ENCODE data around the gene IGSF21. TPM values are rescaled to one million over a fixed set of nuclear protein-coding genes. Genes with fewer than 3 reads are reported as not detected.

The IGSF21 gene
- total and polyA plus RNA-seq, 2 of the 4 experiments (the other 2 are of a cell fraction): not detected

DNA sequence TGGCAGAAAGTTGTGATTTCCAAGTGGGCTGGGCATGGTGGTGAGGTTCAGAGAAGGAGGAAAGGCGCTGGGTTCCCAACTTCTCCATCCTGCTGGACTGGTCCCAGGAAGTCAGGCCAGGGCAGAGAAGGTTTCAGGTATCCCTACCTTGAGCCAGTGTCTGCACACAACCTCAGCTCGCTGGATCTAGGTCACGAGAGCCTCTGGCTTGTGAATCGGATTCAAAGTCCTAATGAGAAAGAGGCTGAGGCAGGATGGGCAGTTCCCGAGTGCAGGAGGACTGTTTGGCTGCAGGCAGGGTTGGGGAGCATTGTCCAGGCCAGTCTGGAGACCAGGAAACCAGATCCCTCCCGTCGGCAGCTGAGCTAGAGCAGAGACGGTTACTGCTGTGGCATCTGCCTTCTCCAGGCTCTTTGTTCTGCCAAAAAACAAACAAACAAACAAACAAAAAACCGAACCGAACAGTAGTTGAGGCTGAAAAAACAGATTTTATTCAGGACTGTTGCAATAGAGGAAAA lies 19.5 kb upstream of the IGSF21 start:
- no peak overlapping the region for H3K4me3 ChIP-seq (ENCODE audit: insufficient read depth, low read depth, low read length)
- H4K20me1 ChIP-seq (ENCODE audit: insufficient read depth, low read length): no peaks in the 10 kb centered on the region
- no peak for TF ChIP-seq RCOR1 (IDR thresholded peaks at IDR 0.05; ENCODE audit: insufficient replicate concordance, low read length)
- no peak overlapping the region for H2BK120ac ChIP-seq (ENCODE audit: low read depth, low read length)
- no peak overlapping the region for H3K14ac ChIP-seq (replicated peaks; ENCODE audit: low read depth, low read length)
- intact Hi-C loops (cut with micrococcal nuclease) (no loop called here), dilution Hi-C loops (cut with HindIII; ENCODE audit: low sequenced_read_pairs, unreplicated experiment) (no loop called here), in situ Hi-C loops (cut with MboI; ENCODE audit: low sequenced_read_pairs) (no loop called here)
- H4K8ac ChIP-seq (ENCODE audit: low read depth in 2 of 2, low read length in 2 of 2): no peak overlapping the region
- no peak overlapping the region for H3K4ac ChIP-seq (ENCODE audit: low read depth, low read length)
- no peaks in the 10 kb centered on the region for H3K9me1 ChIP-seq (ENCODE audit: insufficient read depth, low read length)
- H3K36me3 ChIP-seq (ENCODE audit: control insufficient read depth, insufficient read depth, low read length): no peaks in the 10 kb centered on the region
- no TSS peak for BruUV-seq (replicated peaks)
- 12% methylated on average over 7 of the region's 10 CpGs; no CpG with 5 or more reads in 1 of the 2 experiments for WGBS, 2 experiments (ENCODE audit: extremely low coverage in 2 of 2, insufficient read length in 1 of 2)
- H2BK20ac ChIP-seq (ENCODE audit: low read depth, low read length): no peak overlapping the region
- H3K9me3 ChIP-seq (ENCODE audit: control insufficient read depth, insufficient read depth, low read length): no peaks in the 10 kb centered on the region
- CTCF ChIA-PET: no interaction called here
- H3K56ac ChIP-seq (ENCODE audit: extremely low read depth, insufficient read depth, low read length): no peak overlapping the region
- no peak overlapping the region for H2AFZ ChIP-seq (replicated peaks; ENCODE audit: low read length, poor library complexity)
- DNase-seq (no peak), ATAC-seq (ENCODE audit: low read depth) (no peak)
- H2BK5ac ChIP-seq (ENCODE audit: low read depth, low read length, poor library complexity, severe bottlenecking): no peak overlapping the region
- no peak overlapping the region for H3K9ac ChIP-seq (ENCODE audit: low read depth, low read length)
- peak overlapping the region; percentile 42 for H2AK9ac ChIP-seq (replicated peaks; ENCODE audit: low read depth, low read length, poor library complexity)
- POLR2A ChIA-PET (ENCODE audit: unreplicated experiment): no interaction called here
- no peak overlapping the region for H3K18ac ChIP-seq (ENCODE audit: low read depth, low read length)
- H4K5ac ChIP-seq (ENCODE audit: low read depth, low read length): no peak overlapping the region
- H3K4me2 ChIP-seq (ENCODE audit: low read depth, low read length): no peak overlapping the region
- no peaks in the 10 kb centered on the region for H3K27me3 ChIP-seq (ENCODE audit: control insufficient read depth, insufficient read depth, low read length)
- H3K4me1 ChIP-seq (ENCODE audit: control insufficient read depth, insufficient read depth, low read length): no peaks in the 10 kb centered on the region
- H3K79me1 ChIP-seq (ENCODE audit: low read depth in 1 of 2, low read length in 2 of 2): no peaks in the 10 kb centered on the region
- no peak overlapping the region for H3K27ac ChIP-seq (ENCODE audit: insufficient read depth, low read length)
- H2BK15ac ChIP-seq (ENCODE audit: low read depth, low read length): no peak overlapping the region
- no peak overlapping the region for H4K91ac ChIP-seq (ENCODE audit: insufficient read depth, low read depth, low read length)
- no peak overlapping the region for H2AK5ac ChIP-seq (ENCODE audit: low read depth, low read length)
- H3K23ac ChIP-seq (ENCODE audit: low read depth, low read length): no peak overlapping the region

Measured in IMR-90 (cell line).